SK-N-SH (cell line): ENCODE data around the gene RCE1. TPM values are rescaled to one million over a fixed set of nuclear protein-coding genes. Genes with fewer than 3 reads are reported as not detected.

Experiments used
- CTCF ChIA-PET: fragments of 300-600, 350-600 bp; formaldehyde crosslinking; extraction: SDS; loops from one replicate; lab custom pipeline; 2021; lab: Yijun Ruan, JAX
- POLR2A ChIA-PET: fragments of 350-600 bp; sonication (Branson Sonifier 250); formaldehyde crosslinking; extraction: SDS; loops from one replicate; lab custom pipeline; 2020; ENCODE audit warnings: antibody characterized with exemption, inconsistent platforms; lab: Yijun Ruan, JAX
- DNase-seq: peaks from one replicate; pipeline ENCODE4 v3.0.0; 2012
- H2AFZ ChIP-seq: fragments of 200-600 bp; sonication (generic); 2 replicates; pipeline ENCODE4 v1.8.1; 2016; ENCODE audit warnings: antibody characterized with exemption, mild to moderate bottlenecking, low read depth
- H3F3A ChIP-seq: fragments of 200-600 bp; sonication (generic); replicated peaks from 2 replicates; pipeline ENCODE3; 2016; ENCODE audit warnings: antibody characterized with exemption, mild to moderate bottlenecking; ENCODE audit not compliant: insufficient read depth
- H3K27ac ChIP-seq, 2 experiments: fragments of 200-500 bp in 1 of 2; fragments of 200-600 bp in 1 of 2; sonication (Bioruptor generic) in 1 of 2; sonication (generic), shearing (Covaris generic) in 1 of 2; 2 replicates each; pipeline versions ENCODE4 v1.5.1 to v1.6.1; 2014 to 2016; ENCODE audit warnings: low read depth in 2 of 2, inconsistent platforms in 1 of 2, low read length in 1 of 2, mild to moderate bottlenecking in 1 of 2, mixed read lengths in 1 of 2
- H3K27me3 ChIP-seq: fragments of 200-600 bp; sonication (generic), shearing (Covaris generic); 2 replicates; pipeline ENCODE4 v1.6.1; 2016; ENCODE audit warnings: mixed run types; ENCODE audit not compliant: insufficient read depth
- H3K36me3 ChIP-seq, 2 experiments: fragments of 200-500 bp in 1 of 2; fragments of 200-600 bp in 1 of 2; sonication (Bioruptor generic) in 1 of 2; sonication (generic) in 1 of 2; replicated peaks in 1 of 2; 2 replicates each; pipeline versions ENCODE3 to v1.5.1; 2014 to 2016; ENCODE audit warnings: low read length in 1 of 2, mild to moderate bottlenecking in 1 of 2; ENCODE audit not compliant: insufficient read depth in 2 of 2, control insufficient read depth in 1 of 2
- H3K4me1 ChIP-seq, 2 experiments: fragments of 200-500 bp in 1 of 2; fragments of 200-600 bp in 1 of 2; sonication (Bioruptor generic) in 1 of 2; sonication (generic), shearing (Covaris generic) in 1 of 2; 2 replicates each; pipeline versions ENCODE4 v1.5.1 to v1.6.1; 2014 to 2016; ENCODE audit warnings: low read depth in 1 of 2, low read length in 1 of 2, mixed run types in 1 of 2; ENCODE audit not compliant: insufficient read depth in 2 of 2, control insufficient read depth in 1 of 2
- H3K4me2 ChIP-seq: fragments of 200-600 bp; sonication (generic), shearing (Covaris generic); 2 replicates; pipeline ENCODE4 v1.6.1; 2017; ENCODE audit warnings: mixed run types
- H3K4me3 ChIP-seq, 2 experiments: fragments of 200-500 bp in 1 of 2; fragments of 200-600 bp in 1 of 2; sonication (Bioruptor generic) in 1 of 2; sonication (generic), shearing (Covaris generic) in 1 of 2; 2 replicates each; pipeline versions ENCODE4 v1.5.1 to v1.8.1; 2014 to 2016; ENCODE audit warnings: low read depth in 2 of 2, inconsistent platforms in 1 of 2, low read length in 1 of 2, mild to moderate bottlenecking in 1 of 2, mixed read lengths in 1 of 2, moderate library complexity in 1 of 2
- H3K79me2 ChIP-seq: fragments of 200-600 bp; sonication (generic); 2 replicates; pipeline ENCODE4 v1.8.1; 2017; ENCODE audit warnings: mild to moderate bottlenecking; ENCODE audit not compliant: insufficient read depth
- H3K9ac ChIP-seq: fragments of 200-600 bp; sonication (generic); 2 replicates; pipeline ENCODE4 v1.6.1; 2017; ENCODE audit warnings: mixed run types
- H3K9me2 ChIP-seq: fragments of 200-600 bp; sonication (generic); 2 replicates; pipeline ENCODE4 v1.6.1; 2017; ENCODE audit warnings: mixed run types
- H3K9me3 ChIP-seq: fragments of 200-600 bp; sonication (generic); 2 replicates; pipeline ENCODE4 v1.6.1; 2017; ENCODE audit warnings: mixed run types, mild to moderate bottlenecking, moderate library complexity
- H4K20me1 ChIP-seq: fragments of 200-600 bp; sonication (generic); 2 replicates; pipeline ENCODE4 v1.6.1; 2017; ENCODE audit warnings: mild to moderate bottlenecking, mixed run types; ENCODE audit not compliant: insufficient read depth
- CHD2 ChIP-seq: fragments of 150-350 bp; IDR thresholded peaks from 2 replicates; pipeline ENCODE4 v1.6.1; 2018; ENCODE audit warnings: low read length; ENCODE audit not compliant: partially characterized antibody
- ELF1 ChIP-seq: IDR thresholded peaks from 2 replicates; pipeline ENCODE4 v1.4.0; 2012
- MAX ChIP-seq: IDR thresholded peaks from 2 replicates; pipeline ENCODE4 v1.4.0; 2012; ENCODE audit warnings: low read depth
- MXI1 ChIP-seq: IDR thresholded peaks from 2 replicates; pipeline ENCODE4 v1.6.1; 2012; ENCODE audit warnings: mild to moderate bottlenecking, low read depth, low read length, improper control_type of control experiment
- NRF1 ChIP-seq: IDR thresholded peaks from 2 replicates; pipeline ENCODE4 v1.6.1; 2012; ENCODE audit warnings: low read depth, mild to moderate bottlenecking, low read length
- POLR2AphosphoS5 ChIP-seq: IDR thresholded peaks from 2 replicates; pipeline ENCODE4 v1.6.1; 2012; ENCODE audit warnings: low read depth, low read length
- RCOR1 ChIP-seq: fragments of 150-350 bp; IDR thresholded peaks from 2 replicates; pipeline ENCODE4 v1.6.1; 2017; ENCODE audit warnings: antibody characterized with exemption, low read length
- TAF1 ChIP-seq: IDR thresholded peaks from 2 replicates; pipeline ENCODE4 v1.6.1; 2012; ENCODE audit warnings: low read depth, mild to moderate bottlenecking, low read length, moderate library complexity, borderline replicate concordance
- TEAD4 ChIP-seq: IDR thresholded peaks from 2 replicates; pipeline ENCODE4 v1.4.0; 2012; ENCODE audit warnings: mild to moderate bottlenecking, borderline replicate concordance; ENCODE audit not compliant: insufficient read depth
- USF1 ChIP-seq: IDR thresholded peaks from 2 replicates; pipeline ENCODE4 v1.4.0; 2012; ENCODE audit warnings: low read depth, borderline replicate concordance
- WGBS: methylation state at CpG from one replicate; pipeline ENCODE4 v1.1.6; 2017; ENCODE audit warnings: low lambda C conversion rate; 5-methylcytosine and 5-hydroxymethylcytosine counted together
- polyA plus RNA-seq, 3 experiments: library from polyadenylated mRNA; depleted of rRNA; stranded (reverse); fragments of >200 nt; gene quantifications; 2 replicates each; pipeline ENCODE4 v1.2.3, GENCODE V29; 2012
- TF ChIP-seq, protein P1 (sequence below): IDR thresholded peaks from 2 replicates; pipeline ENCODE4; 2012
- TF ChIP-seq, protein P2 (sequence below): fragments of 150-350 bp; IDR thresholded peaks from 2 replicates; pipeline ENCODE4 v1.6.1; 2017; ENCODE audit warnings: antibody characterized with exemption, low read length, low read depth, borderline replicate concordance

Gene RCE1
- polyA plus RNA-seq, 1 of the 3 experiments (the other 2 are of a cell fraction) = 25.0 TPM

- TF ChIP-seq CHD2 (no peak), TEAD4 (no peak), RCOR1 (no peak)
These were observed 11.5 kb downstream of the RCE1 start (continued) for GRCh38 chr11:66854729-66855211.

- Histone ChIP-seq H3K9me3 (no peaks in the 10 kb centered on the region), H3K9me2 (no peaks in the 10 kb centered on the region), H3K79me2 (peaks cover 14% of the 10 kb centered on the region), H3K27ac (peak overlapping the region; percentile 59 to 76), H3K36me3 (peaks cover 0 to 2% of the 10 kb centered on the region in 2 experiments), H3K4me2 (peak overlapping the region; percentile 91), H3K27me3 (no peaks in the 10 kb centered on the region), H3F3A (no peaks in the 10 kb centered on the region), H3K4me3 (peak overlapping the region; percentile 81 to 83), H3K4me1 (peaks cover 0 to 10% of the 10 kb centered on the region in 2 experiments; a peak in 2 of 4 replicates), H4K20me1 (no peaks in the 10 kb centered on the region), H3K9ac (peak overlapping the region; percentile 81), H2AFZ (peak overlapping the region; percentile 72; the same call in 1 of the 2 replicates)
- CTCF ChIA-PET = interaction anchor here (1.0 to 3.1 kb wide), 5 partner anchors 13 to 132 kb away, joined by 3 to 17 read pairs (median 4); partner anchors contain the start of gene RCE1
- TF ChIP-seq NRF1 (peak; percentile 49), USF1 (no peak), POLR2AphosphoS5 (peak; percentile 77), MAX (peak; percentile 46; the same call in 1 of the 2 replicates), TAF1 (peak; percentile 66), CHD2 (peak; percentile 10), MXI1 (peak; percentile 73; the same call in 1 of the 2 replicates), ELF1 (peak; percentile 50; the same call in 1 of the 2 replicates)
- TF ChIP-seq, protein P1, sequence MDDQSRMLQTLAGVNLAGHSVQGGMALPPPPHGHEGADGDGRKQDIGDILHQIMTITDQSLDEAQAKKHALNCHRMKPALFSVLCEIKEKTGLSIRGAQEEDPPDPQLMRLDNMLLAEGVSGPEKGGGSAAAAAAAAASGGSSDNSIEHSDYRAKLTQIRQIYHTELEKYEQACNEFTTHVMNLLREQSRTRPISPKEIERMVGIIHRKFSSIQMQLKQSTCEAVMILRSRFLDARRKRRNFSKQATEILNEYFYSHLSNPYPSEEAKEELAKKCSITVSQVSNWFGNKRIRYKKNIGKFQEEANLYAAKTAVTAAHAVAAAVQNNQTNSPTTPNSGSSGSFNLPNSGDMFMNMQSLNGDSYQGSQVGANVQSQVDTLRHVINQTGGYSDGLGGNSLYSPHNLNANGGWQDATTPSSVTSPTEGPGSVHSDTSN = no peak
- TF ChIP-seq, protein P2, sequence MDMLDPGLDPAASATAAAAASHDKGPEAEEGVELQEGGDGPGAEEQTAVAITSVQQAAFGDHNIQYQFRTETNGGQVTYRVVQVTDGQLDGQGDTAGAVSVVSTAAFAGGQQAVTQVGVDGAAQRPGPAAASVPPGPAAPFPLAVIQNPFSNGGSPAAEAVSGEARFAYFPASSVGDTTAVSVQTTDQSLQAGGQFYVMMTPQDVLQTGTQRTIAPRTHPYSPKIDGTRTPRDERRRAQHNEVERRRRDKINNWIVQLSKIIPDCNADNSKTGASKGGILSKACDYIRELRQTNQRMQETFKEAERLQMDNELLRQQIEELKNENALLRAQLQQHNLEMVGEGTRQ = no peak
- peak; percentile 96 for DNase-seq
- POLR2A ChIA-PET = interaction anchor here (0.9 to 2.2 kb wide), 2 partner anchors 13 to 103 kb away, joined by 4 to 14 read pairs; partner anchors contain the start of genes PC and RCE1
- WGBS = 42% methylated on average over 10 of the region's 51 CpGs
These were observed 12.6 kb downstream of the RCE1 start for GRCh38 chr11:66855574-66856495.
